BJ (cell line): Measurements from ENCODE around the gene AKT3. TPM values are rescaled to one million over a fixed set of nuclear protein-coding genes. Genes with fewer than 3 reads are reported as not detected.

Experiments
- CTCF ChIA-PET: fragments of 350-600 bp; formaldehyde crosslinking; extraction: SDS; loops from one replicate; lab custom pipeline; 2021; ENCODE audit warnings: antibody characterized with exemption, inconsistent platforms; lab: Yijun Ruan, JAX
- POLR2A ChIA-PET: fragments of 300-600 bp; sonication (Branson Sonifier 250); formaldehyde crosslinking; extraction: SDS; loops from one replicate; lab custom pipeline; 2021; ENCODE audit warnings: antibody characterized with exemption; lab: Charles Lee
- DNase-seq: peaks from one replicate; pipeline ENCODE4 v3.0.0-alpha.2; 2011; ENCODE audit warnings: low read depth
- H3K27me3 ChIP-seq: 2 replicates; pipeline ENCODE4 v1.6.0; 2011; ENCODE audit warnings: low read length; ENCODE audit not compliant: control insufficient read depth, insufficient read depth
- H3K36me3 ChIP-seq: 2 replicates; pipeline ENCODE4 v1.5.1; 2011; ENCODE audit warnings: low read length; ENCODE audit not compliant: control insufficient read depth, insufficient read depth
- H3K4me3 ChIP-seq: 2 replicates; pipeline ENCODE4 v1.5.1; 2011; ENCODE audit warnings: low read depth, mild to moderate bottlenecking, control low read depth, low read length
- CTCF ChIP-seq: IDR thresholded peaks from 2 replicates; pipeline ENCODE4 v1.5.1; 2011; ENCODE audit warnings: low read depth, mild to moderate bottlenecking, control low read depth, inconsistent platforms, low read length, moderate library complexity; ENCODE audit not compliant: insufficient read depth
- polyA plus RNA-seq: library from polyadenylated mRNA; depleted of rRNA; stranded (reverse); fragments of >200 nt; gene quantifications from 2 replicates; pipeline ENCODE4 v1.2.3, GENCODE V29; 2011; rRNA removed

The AKT3 gene
- polyA plus RNA-seq, 1 experiment, result 23.8 TPM

- POLR2A ChIA-PET, result no interaction called here
- no peak for DNase-seq
- Histone ChIP-seq H3K36me3 (no peaks in the 10 kb centered on the region), H3K27me3 (no peaks in the 10 kb centered on the region), H3K4me3 (no peak overlapping the region)
- no peak for TF ChIP-seq CTCF
- CTCF ChIA-PET, result no interaction called here
Observed at GRCh38 chr1:243441601-243442000, 408.4 kb downstream of the AKT3 start.

- ChIA-PET POLR2A (no interaction called here), CTCF (interaction anchor here (1.0 kb wide), 1 partner anchor 78 kb away, joined by 3 read pairs; no protein-coding TSS in a partner anchor)
- no peak for DNase-seq
- TF ChIP-seq CTCF, result no peak
- no peaks in the 10 kb centered on the region for H3K27me3 ChIP-seq
- no peak overlapping the region for H3K4me3 ChIP-seq
- H3K36me3 ChIP-seq, result no peaks in the 10 kb centered on the region
Observed at GRCh38 chr1:243440406-243440805, 409.6 kb downstream of the AKT3 start.

GRCh38 chr1:243438815-243439214 lies 411.2 kb downstream of the AKT3 start:
- Histone ChIP-seq H3K4me3 (no peak overlapping the region), H3K27me3 (no peaks in the 10 kb centered on the region), H3K36me3 (no peaks in the 10 kb centered on the region)
- TF ChIP-seq CTCF, result no peak
- DNase-seq, result no peak
- ChIA-PET POLR2A (no interaction called here), CTCF (no interaction called here)

Other genes starting within 250 kb of the AKT3 start
- 12.7 and 13.6 TPM in 2 replicates for gene ZBTB18, start 201.0 kb upstream of the AKT3 start, polyA plus RNA-seq